AG09309 (cell line): ENCODE data around the gene FBXO10.

Experiments
- DNase-seq: peaks from one replicate; pipeline ENCODE4 v3.0.0-alpha.2; 2010; ENCODE audit warnings: low read depth
- H3K4me3 ChIP-seq: 2 replicates; pipeline ENCODE4 v1.5.1; 2011; ENCODE audit warnings: mild to moderate bottlenecking, low read depth, low read length, moderate library complexity; ENCODE audit not compliant: control insufficient read depth
- CTCF ChIP-seq: IDR thresholded peaks from 2 replicates; pipeline ENCODE4 v1.5.1; 2011; ENCODE audit warnings: mild to moderate bottlenecking, low read depth, low read length, inconsistent platforms; ENCODE audit not compliant: insufficient read depth, control insufficient read depth; ENCODE audit errors: missing control alignments

The FBXO10 gene

DNA sequence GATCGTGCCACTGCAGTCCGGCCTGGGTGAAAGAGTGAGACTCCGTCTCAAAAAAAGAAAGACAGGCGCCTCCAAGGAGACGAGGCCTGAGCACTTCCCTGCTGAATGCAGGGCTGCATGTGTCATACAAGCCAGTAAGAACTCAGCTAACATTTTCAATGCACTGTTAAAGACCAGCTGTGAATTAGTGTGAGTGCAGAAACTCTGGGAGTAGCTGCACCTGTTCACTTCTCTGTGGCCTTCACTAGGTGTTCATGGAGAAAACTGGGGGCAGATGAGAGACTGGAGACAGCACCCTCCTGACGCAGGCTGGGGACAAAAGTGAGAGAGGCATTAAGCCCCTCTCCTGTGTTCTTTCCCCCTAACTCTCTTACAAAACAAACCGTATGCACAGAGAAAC, 41.8 kb downstream of the FBXO10 start:
- DNase-seq = no peak
- TF ChIP-seq CTCF = no peak
- H3K4me3 ChIP-seq = no peak overlapping the region

GRCh38 chr9:37531699-37532098, 44.5 kb downstream of the FBXO10 start:
- no peak for DNase-seq
- no peak overlapping the region for H3K4me3 ChIP-seq
- no peak for TF ChIP-seq CTCF

GRCh38 chr9:37528652-37529471, 47.3 kb downstream of the FBXO10 start:
- no peak for TF ChIP-seq CTCF
- no peak for DNase-seq
- no peak overlapping the region for H3K4me3 ChIP-seq

DNA sequence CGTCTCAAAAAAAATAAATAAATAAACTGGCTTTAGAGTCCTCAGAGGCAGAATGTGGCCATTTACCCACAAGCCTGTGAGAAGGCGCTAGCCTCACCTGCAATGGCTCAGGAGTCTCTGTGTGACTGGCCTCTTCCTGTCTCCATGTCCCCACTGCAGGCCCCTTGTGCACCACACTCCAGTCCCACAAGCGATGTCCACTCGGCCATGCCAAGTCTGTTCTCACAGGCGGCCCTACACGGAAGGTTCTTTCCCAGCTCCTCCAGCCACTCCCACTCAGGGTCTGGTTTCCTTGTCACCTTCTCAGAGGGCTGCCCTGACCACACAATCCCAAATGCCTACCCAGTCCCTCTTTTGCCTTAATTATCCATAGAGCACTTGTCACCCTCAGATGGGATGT, 52.3 kb downstream of the FBXO10 start:
- DNase-seq = no peak
- no peak for TF ChIP-seq CTCF
- no peak overlapping the region for H3K4me3 ChIP-seq

- no peak for DNase-seq
- no peak for TF ChIP-seq CTCF
Observed at GRCh38 chr9:37522971-37523370, 53.2 kb downstream of the FBXO10 start.

DNA sequence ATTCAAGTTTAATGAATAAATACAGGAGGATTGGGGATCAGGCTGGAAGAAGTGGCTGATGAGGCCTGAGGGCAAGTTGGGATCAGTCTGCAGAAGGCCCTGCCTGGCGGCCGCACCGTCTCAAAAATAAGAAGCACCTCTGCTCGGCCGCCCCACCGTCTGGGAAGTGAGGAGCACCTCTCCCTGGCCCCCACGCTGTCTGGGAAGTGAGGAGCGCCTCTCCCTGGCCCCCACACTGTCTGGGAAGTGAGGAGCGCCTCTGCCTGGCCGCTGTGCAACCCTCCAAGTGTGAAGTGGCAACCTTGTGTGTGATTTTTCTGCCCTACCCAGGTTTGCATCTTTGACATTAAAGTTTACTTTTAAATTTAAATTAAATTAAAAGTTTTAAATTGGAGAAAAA, 55.1 kb downstream of the FBXO10 start:
- no peak overlapping the region for H3K4me3 ChIP-seq
- no peak for TF ChIP-seq CTCF
- DNase-seq = no peak

More at GRCh38 chr9:37522971-37523370, 53.2 kb downstream of the FBXO10 start:
- no peak overlapping the region for H3K4me3 ChIP-seq

- TF ChIP-seq CTCF = no peak
- DNase-seq = no peak
- H3K4me3 ChIP-seq = no peak overlapping the region
Observed at GRCh38 chr9:37520641-37521040, 55.5 kb downstream of the FBXO10 start.
